ENCODE results near the gene PPP1R3E. TPM values are rescaled to one million over a fixed set of nuclear protein-coding genes. Genes with fewer than 3 reads are reported as not detected.

Gene PPP1R3E
- total and polyA plus RNA-seq, 2 of the 13 experiments (the other 11 are each of a cell fraction or from before 2014, with no cell fraction given), result 16.5 to 26.5 TPM

DNA sequence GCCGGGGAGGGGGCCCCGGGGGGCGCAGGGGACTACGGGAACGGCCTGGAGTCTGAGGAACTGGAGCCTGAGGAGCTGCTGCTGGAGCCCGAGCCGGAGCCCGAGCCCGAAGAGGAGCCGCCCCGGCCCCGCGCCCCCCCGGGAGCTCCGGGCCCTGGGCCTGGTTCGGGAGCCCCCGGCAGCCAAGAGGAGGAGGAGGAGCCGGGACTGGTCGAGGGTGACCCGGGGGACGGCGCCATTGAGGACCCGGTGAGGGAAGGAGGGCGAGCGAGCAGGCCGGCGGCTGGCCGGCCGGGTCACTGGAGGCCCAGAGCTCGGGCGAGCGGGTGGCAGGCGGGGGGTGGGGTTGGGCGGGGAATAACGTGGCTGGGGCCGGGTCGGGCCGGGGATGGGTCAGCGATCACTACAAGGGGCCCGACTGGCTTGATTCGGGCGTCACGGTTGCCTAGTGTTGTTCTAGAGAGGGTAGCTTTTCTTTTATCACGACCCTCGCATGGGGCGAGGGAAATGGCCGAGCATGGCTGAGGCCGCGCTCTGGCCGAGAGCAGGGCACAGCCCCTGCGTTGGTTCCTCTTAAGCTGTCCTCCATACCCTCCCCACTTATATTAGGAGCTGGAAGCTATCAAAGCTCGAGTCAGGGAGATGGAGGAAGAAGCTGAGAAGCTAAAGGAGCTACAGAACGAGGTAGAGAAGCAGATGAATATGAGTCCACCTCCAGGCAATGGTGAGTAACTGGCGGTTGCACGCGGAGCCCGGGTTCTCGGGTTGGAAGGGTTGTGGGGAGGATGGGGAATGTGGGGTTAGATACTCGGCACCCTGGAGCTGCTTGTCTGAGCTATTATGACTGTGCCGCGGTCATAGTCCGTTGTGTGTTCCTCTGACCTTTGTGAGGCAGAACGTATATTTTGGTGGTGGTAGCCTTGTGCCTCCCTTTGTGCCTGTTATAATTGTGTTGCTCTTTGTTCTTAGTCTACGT lies 19.2 kb upstream of the PPP1R3E start (continued):
- no peak for TF ChIP-seq ZNF782 (CRISPR knock-in tag; IDR thresholded peaks at IDR 0.05; ENCODE audit: borderline replicate concordance)
- TF ChIP-seq ZNF225 (CRISPR knock-in tag; IDR thresholded peaks at IDR 0.05), result peak; percentile 59; the same call in 1 of the 2 replicates
- no peak for TF ChIP-seq ZNF20 (CRISPR knock-in tag; IDR thresholded peaks at IDR 0.05)
- TF ChIP-seq KLF16 (CRISPR knock-in tag; IDR thresholded peaks at IDR 0.05), result peak in 1 of 2 experiments; percentile 63; a peak in 1 of 4 replicates
- no peak for TF ChIP-seq ZNF17 (CRISPR knock-in tag; IDR thresholded peaks at IDR 0.05)
- no peak for TF ChIP-seq MATR3 (CRISPR knock-in tag; IDR thresholded peaks at IDR 0.05)
- TF ChIP-seq HOXA3 (CRISPR knock-in tag; IDR thresholded peaks at IDR 0.05), result peak; percentile 58
- TF ChIP-seq HOXD1 (CRISPR knock-in tag; IDR thresholded peaks at IDR 0.05), result peak; percentile 69; the same call in 1 of the 2 replicates
- TF ChIP-seq DR1 (CRISPR knock-in tag; IDR thresholded peaks at IDR 0.05), result no peak
- 0 out of 2 replicates have a peak, but pooled peaks have one; percentile 56 for TF ChIP-seq SMAD3 (CRISPR knock-in tag; IDR thresholded peaks at IDR 0.05)
- TF ChIP-seq, protein P1, sequence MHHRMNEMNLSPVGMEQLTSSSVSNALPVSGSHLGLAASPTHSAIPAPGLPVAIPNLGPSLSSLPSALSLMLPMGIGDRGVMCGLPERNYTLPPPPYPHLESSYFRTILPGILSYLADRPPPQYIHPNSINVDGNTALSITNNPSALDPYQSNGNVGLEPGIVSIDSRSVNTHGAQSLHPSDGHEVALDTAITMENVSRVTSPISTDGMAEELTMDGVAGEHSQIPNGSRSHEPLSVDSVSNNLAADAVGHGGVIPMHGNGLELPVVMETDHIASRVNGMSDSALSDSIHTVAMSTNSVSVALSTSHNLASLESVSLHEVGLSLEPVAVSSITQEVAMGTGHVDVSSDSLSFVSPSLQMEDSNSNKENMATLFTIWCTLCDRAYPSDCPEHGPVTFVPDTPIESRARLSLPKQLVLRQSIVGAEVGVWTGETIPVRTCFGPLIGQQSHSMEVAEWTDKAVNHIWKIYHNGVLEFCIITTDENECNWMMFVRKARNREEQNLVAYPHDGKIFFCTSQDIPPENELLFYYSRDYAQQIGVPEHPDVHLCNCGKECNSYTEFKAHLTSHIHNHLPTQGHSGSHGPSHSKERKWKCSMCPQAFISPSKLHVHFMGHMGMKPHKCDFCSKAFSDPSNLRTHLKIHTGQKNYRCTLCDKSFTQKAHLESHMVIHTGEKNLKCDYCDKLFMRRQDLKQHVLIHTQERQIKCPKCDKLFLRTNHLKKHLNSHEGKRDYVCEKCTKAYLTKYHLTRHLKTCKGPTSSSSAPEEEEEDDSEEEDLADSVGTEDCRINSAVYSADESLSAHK (CRISPR knock-in tag; IDR thresholded peaks at IDR 0.05; ENCODE audit: borderline replicate concordance), result no peak
- no peak for TF ChIP-seq GABPA (IDR thresholded peaks at IDR 0.05; ENCODE audit: low read depth, low read length)
- no peak for TF ChIP-seq GABPA (CRISPR knock-in tag; IDR thresholded peaks at IDR 0.05; ENCODE audit: low read depth)
- no peak; the same call in 1 of the 2 replicates for TF ChIP-seq ZFP41 (CRISPR knock-in tag; IDR thresholded peaks at IDR 0.05; ENCODE audit: borderline replicate concordance)
- peak; percentile 9 for TF ChIP-seq YY1 (IDR thresholded peaks at IDR 0.05; ENCODE audit: insufficient read depth, insufficient replicate concordance, low read depth, low read length)
- peak; percentile 77 for TF ChIP-seq ZBTB7A (CRISPR knock-in tag; IDR thresholded peaks at IDR 0.05)
- no peak for TF ChIP-seq MAFF (IDR thresholded peaks at IDR 0.05; ENCODE audit: low read depth, low read length)
- no peak for TF ChIP-seq CHD4 (IDR thresholded peaks at IDR 0.05; ENCODE audit: borderline replicate concordance, low read length)
- TF ChIP-seq ZFX (CRISPR knock-in tag; IDR thresholded peaks at IDR 0.05; ENCODE audit: low read depth), result peak; percentile 82
- peak; percentile 58; the same call in 1 of the 2 replicates for TF ChIP-seq ZBTB8A (CRISPR knock-in tag; IDR thresholded peaks at IDR 0.05; ENCODE audit: borderline replicate concordance, low read depth)
- TF ChIP-seq, protein P2, sequence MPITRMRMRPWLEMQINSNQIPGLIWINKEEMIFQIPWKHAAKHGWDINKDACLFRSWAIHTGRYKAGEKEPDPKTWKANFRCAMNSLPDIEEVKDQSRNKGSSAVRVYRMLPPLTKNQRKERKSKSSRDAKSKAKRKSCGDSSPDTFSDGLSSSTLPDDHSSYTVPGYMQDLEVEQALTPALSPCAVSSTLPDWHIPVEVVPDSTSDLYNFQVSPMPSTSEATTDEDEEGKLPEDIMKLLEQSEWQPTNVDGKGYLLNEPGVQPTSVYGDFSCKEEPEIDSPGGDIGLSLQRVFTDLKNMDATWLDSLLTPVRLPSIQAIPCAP (CRISPR knock-in tag; IDR thresholded peaks at IDR 0.05; ENCODE audit: low read depth), result peak; percentile 12; the same call in 1 of the 2 replicates
- peak; percentile 40 for TF ChIP-seq GATA4 (IDR thresholded peaks at IDR 0.05; ENCODE audit: borderline replicate concordance, low read depth)
- TF ChIP-seq ZHX1 (CRISPR knock-in tag; IDR thresholded peaks at IDR 0.05; ENCODE audit: low read depth), result 0 out of 2 replicates have a peak, but pooled peaks have one; percentile 25
- TF ChIP-seq ZSCAN25 (CRISPR knock-in tag; IDR thresholded peaks at IDR 0.05), result peak; percentile 12; the same call in 1 of the 2 replicates
